Measurements from ENCODE around the gene WFDC12.

The WFDC12 gene

DNA sequence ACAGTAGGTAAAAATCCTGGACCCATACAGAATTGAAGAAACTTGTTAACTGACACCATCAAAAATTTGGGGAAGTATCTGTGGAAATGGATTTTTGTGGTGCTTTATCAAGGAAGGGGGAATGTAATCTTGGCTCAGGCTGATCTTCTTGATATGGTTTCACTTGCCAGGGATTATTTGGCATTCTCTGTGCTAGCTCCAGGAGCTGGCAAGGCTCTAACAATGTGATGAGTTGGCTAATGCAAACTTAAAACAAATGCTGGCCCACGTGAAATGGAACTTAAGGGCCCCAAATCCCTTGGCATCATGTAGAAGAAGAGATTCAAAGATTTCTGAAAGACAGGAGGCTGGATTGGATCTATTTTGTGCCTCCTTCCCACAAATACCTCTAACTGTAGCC lies 36.5 kb downstream of the WFDC12 start:
- DNase-seq, result no peak

GRCh38 chr20:45087097-45087790 lies 37.0 kb downstream of the WFDC12 start:
- no peak for DNase-seq

- no peak for DNase-seq
These were observed 38.4 kb downstream of the WFDC12 start for GRCh38 chr20:45085867-45086266.

GRCh38 chr20:45085289-45085688 lies 39.0 kb downstream of the WFDC12 start:
- no peak for DNase-seq

DNA sequence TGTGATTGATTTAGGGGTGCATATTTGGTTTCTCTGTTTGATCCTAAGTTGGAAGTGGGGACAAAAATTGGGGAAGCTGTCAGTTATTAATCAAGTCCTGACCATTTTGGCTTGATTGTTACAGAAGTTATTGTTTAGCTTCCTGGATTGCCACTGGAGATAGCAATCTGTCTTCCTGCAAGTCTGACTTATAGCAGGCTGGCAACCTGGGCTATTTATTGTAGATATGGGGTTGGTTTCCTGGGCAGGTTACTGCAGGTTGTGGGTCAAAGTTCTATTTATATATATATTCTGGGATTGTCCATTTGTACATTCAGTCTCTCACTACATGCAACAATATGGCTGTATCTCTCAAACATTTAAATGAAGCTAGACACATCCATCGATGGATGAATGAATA lies 41.1 kb downstream of the WFDC12 start:
- DNase-seq, result no peak

DNA sequence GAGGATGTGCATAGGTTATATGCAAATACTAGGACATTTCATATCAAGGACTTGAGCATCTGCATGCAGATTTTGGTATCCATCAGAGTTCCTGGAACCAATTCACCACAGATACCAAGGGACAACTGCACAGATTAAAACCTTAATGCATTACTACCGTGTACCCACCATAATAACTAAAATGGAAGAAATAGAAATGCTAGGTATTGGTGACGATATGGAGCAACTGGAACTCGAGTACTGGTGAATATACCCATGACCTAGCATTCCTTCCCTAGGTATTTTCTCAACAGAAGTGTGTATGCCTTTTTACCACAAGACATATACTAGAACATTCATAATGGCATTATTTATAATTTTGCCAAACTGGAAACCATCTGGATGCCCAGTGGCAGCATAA lies 41.8 kb downstream of the WFDC12 start:
- DNase-seq, result no peak

- no peak for DNase-seq
These were observed 43.2 kb downstream of the WFDC12 start for GRCh38 chr20:45080867-45081624.

- DNase-seq, result no peak
These were observed 46.7 kb downstream of the WFDC12 start for GRCh38 chr20:45077559-45077958.

All from activated naive CD4-positive, alpha-beta T cell treated with Interleukin-2 at 50 U/mL for 16 hours (primary cell).